Endodermal cell (in vitro differentiated cells): ENCODE results near the gene LRCH1. TPM values are rescaled to one million over a fixed set of nuclear protein-coding genes. Genes with fewer than 3 reads are reported as not detected.
A peak's percentile ranks its signal among the peaks of the same experiment; 100 is the strongest.

Experiments used
- DNase-seq: peaks from one replicate; pipeline ENCODE4 v3.0.0-alpha.2; 2017
- H3K27ac ChIP-seq: 2 replicates; pipeline ENCODE4 v1.5.1; 2013; ENCODE audit warnings: mild to moderate bottlenecking, low read depth, low read length, moderate library complexity
- H3K27me3 ChIP-seq: 2 replicates; pipeline ENCODE4 v1.6.1; 2013; ENCODE audit warnings: mild to moderate bottlenecking, low read length, moderate library complexity; ENCODE audit not compliant: insufficient read depth, control insufficient read depth, poor library complexity, severe bottlenecking
- H3K36me3 ChIP-seq: 2 replicates; pipeline ENCODE4 v1.7.0; 2013; ENCODE audit warnings: mild to moderate bottlenecking, low read length, moderate library complexity; ENCODE audit not compliant: control insufficient read depth, insufficient read depth
- H3K4me1 ChIP-seq: one replicate; pipeline ENCODE4 v1.7.0; 2013; ENCODE audit warnings: low read length; ENCODE audit not compliant: control insufficient read depth, insufficient read depth
- H3K4me3 ChIP-seq: 2 replicates; pipeline ENCODE4 v1.5.1; 2013; ENCODE audit warnings: mild to moderate bottlenecking, low read length, moderate library complexity
- H3K9ac ChIP-seq: 2 replicates; pipeline ENCODE4 v1.6.1; 2013; ENCODE audit warnings: mild to moderate bottlenecking, low read length, moderate library complexity; ENCODE audit not compliant: poor library complexity, severe bottlenecking; ENCODE audit errors: extremely low read depth
- H3K9me3 ChIP-seq: 2 replicates; pipeline ENCODE4 v1.6.1; 2013; ENCODE audit warnings: mild to moderate bottlenecking, low read length, moderate library complexity; ENCODE audit not compliant: control insufficient read depth
- H3K27ac Mint-ChIP-seq: 2 replicates; pipeline ENCODE4 v1.8.0; 2020; ENCODE audit warnings: mixed read lengths
- H3K27me3 Mint-ChIP-seq: 2 replicates; pipeline ENCODE4 v1.8.0; 2021; ENCODE audit warnings: mild to moderate bottlenecking, mixed read lengths; ENCODE audit not compliant: insufficient read depth
- H3K36me3 Mint-ChIP-seq: 2 replicates; pipeline ENCODE4 v1.8.0; 2020; ENCODE audit warnings: low read depth, mixed read lengths
- H3K4me1 Mint-ChIP-seq: 2 replicates; pipeline ENCODE4 v1.8.0; 2020; ENCODE audit warnings: mixed read lengths
- H3K4me3 Mint-ChIP-seq: 2 replicates; pipeline ENCODE4 v1.8.0; 2020; ENCODE audit warnings: mild to moderate bottlenecking, moderate library complexity, mixed read lengths
- H3K9me3 Mint-ChIP-seq: 2 replicates; pipeline ENCODE4 v1.8.0; 2020; ENCODE audit warnings: mild to moderate bottlenecking, mixed read lengths
- CTCF ChIP-seq: fragments of 200-600 bp; sonication (generic); conservative IDR thresholded peaks from 2 replicates; pipeline ENCODE4 v1.5.0; 2021; ENCODE audit warnings: antibody characterized with exemption, mild to moderate bottlenecking
- WGBS, 2 experiments: methylation state at CpG; one replicate each; pipeline versions ENCODE4 v1.1.5 to v1.1.7; 2013; ENCODE audit warnings: missing lambda C conversion rate in 2 of 2, mixed read lengths in 1 of 2; ENCODE audit not compliant: insufficient coverage in 1 of 2, insufficient read length in 1 of 2; 5-methylcytosine and 5-hydroxymethylcytosine counted together
- total RNA-seq, 2 donors: library from RNA; stranded (reverse); fragmentation: NEBNext Ultra II Directional in 1 of 2; extraction: Animal tissue kit (Norgen Biotek cat#: 25700) in 1 of 2; gene quantifications; 2 replicates in 1 of 2; 3 replicates in 1 of 2; pipeline ENCODE4 v1.2.1, GENCODE V29; 2021

The LRCH1 gene
- total RNA-seq, 2 donors from 2014 or later = 8.1 to 11.8 TPM

GRCh38 chr13:46721054-46721453 is 168.1 kb downstream of the LRCH1 start:
- no peak overlapping the region for H3K4me3 ChIP-seq
- no peak overlapping the region for H3K27ac Mint-ChIP-seq
- H3K27ac ChIP-seq = no peak overlapping the region
- WGBS, 2 experiments = 20 to 51% methylated on average over 3 to 4 of the region's 4 CpGs
- H3K27me3 Mint-ChIP-seq = no peaks in the 10 kb centered on the region
- no peaks in the 10 kb centered on the region for H3K4me1 Mint-ChIP-seq
- H3K36me3 ChIP-seq = peaks cover 23% of the 10 kb centered on the region
- peak; percentile 74 for DNase-seq
- H3K4me3 Mint-ChIP-seq = no peak overlapping the region
- peaks cover 15% of the 10 kb centered on the region for H3K36me3 Mint-ChIP-seq
- no peaks in the 10 kb centered on the region for H3K27me3 ChIP-seq
- TF ChIP-seq CTCF = peak; percentile 93
- no peaks in the 10 kb centered on the region for H3K9me3 ChIP-seq
- peaks cover 10% of the 10 kb centered on the region for H3K9me3 Mint-ChIP-seq
- H3K4me1 ChIP-seq = no peaks in the 10 kb centered on the region
- no peak overlapping the region for H3K9ac ChIP-seq

DNA sequence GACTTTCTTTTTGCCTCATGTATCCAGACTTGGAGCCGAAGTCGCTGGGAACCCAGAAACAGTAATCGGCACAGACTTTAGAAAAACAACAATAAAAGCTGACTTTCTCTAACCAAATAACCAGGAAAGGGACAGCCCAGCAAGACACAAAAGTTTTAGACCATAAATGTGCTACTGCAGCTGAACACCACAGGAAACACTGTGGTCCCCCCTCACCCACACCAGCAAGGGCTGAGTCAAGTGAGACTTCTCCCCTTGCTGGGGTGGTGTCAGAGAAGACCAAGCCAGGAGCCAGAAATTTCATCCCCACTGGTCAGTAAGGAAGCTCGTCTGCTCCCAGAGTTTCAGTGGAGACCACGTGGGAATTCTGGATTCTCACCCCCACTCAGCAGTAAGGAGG is 173.4 kb downstream of the LRCH1 start:
- H3K27ac ChIP-seq = no peak overlapping the region
- no peak for DNase-seq
- WGBS, 2 experiments = 89 to 100% methylated on average over 1 to 5 of the region's 5 CpGs

DNA sequence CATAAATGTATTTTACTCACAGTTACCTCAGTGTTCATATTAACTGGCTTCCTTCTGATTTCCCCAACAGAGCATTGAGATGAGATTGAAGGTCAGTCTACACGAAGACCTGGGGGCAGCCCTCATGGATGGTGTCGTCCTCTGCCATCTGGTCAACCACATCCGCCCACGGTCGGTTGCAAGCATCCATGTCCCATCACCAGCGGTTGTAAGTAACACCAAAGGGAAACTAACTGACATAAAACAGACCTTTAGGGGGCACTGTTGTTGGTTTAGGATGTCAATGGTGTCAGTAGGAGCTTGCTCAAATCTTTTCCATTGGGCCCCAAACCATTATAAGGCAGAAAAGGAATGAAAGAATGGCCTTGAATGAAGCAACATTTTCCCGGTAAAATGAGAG is 175.8 kb downstream of the LRCH1 start:
- 93 to 95% methylated on average over 3 to 6 of the region's 7 CpGs for WGBS, 2 experiments
- H3K36me3 ChIP-seq = peaks cover 45% of the 10 kb centered on the region
- Mint-ChIP-seq H3K4me3 (no peak overlapping the region), H3K36me3 (peaks cover 42% of the 10 kb centered on the region), H3K9me3 (peaks cover 10% of the 10 kb centered on the region), H3K27ac (no peak overlapping the region), H3K4me1 (no peaks in the 10 kb centered on the region), H3K27me3 (no peaks in the 10 kb centered on the region)
- H3K4me3 ChIP-seq = no peak overlapping the region
- H3K9me3 ChIP-seq = no peaks in the 10 kb centered on the region
- H3K27me3 ChIP-seq = no peaks in the 10 kb centered on the region
- peak; percentile 64 for TF ChIP-seq CTCF
- no peaks in the 10 kb centered on the region for H3K4me1 ChIP-seq
- H3K9ac ChIP-seq = no peak overlapping the region
- peak; percentile 59 for DNase-seq
- H3K27ac ChIP-seq = no peak overlapping the region

More for the DNA sequence above, 173.4 kb downstream of the LRCH1 start:
- H3K36me3 ChIP-seq = peaks cover 39% of the 10 kb centered on the region
- Mint-ChIP-seq H3K27me3 (no peaks in the 10 kb centered on the region), H3K27ac (no peak overlapping the region), H3K4me3 (no peak overlapping the region), H3K9me3 (peaks cover 10% of the 10 kb centered on the region), H3K36me3 (peaks cover 44% of the 10 kb centered on the region), H3K4me1 (no peaks in the 10 kb centered on the region)
- TF ChIP-seq CTCF = no peak
- no peak overlapping the region for H3K9ac ChIP-seq
- no peaks in the 10 kb centered on the region for H3K9me3 ChIP-seq
- no peaks in the 10 kb centered on the region for H3K4me1 ChIP-seq
- no peak overlapping the region for H3K4me3 ChIP-seq
- H3K27me3 ChIP-seq = no peaks in the 10 kb centered on the region
